ENCODE data around the gene RNF208. TPM values are rescaled to one million over a fixed set of nuclear protein-coding genes. Genes with fewer than 3 reads are reported as not detected.

The RNF208 gene
- total and polyA plus RNA-seq, 2 donors (not counting 3 experiments of a cell fraction or from before 2014, with no cell fraction given): 1.3 to 4.8 TPM

- Histone ChIP-seq H3K9me3 (replicated peaks; ENCODE audit: control insufficient read depth, insufficient read depth, low read length) (no peaks in the 10 kb centered on the region), H3K9me1 (replicated peaks; ENCODE audit: control insufficient read depth, extremely low read depth, insufficient read depth, low read length) (no peaks in the 10 kb centered on the region), H3K4me2 (ENCODE audit: insufficient read depth, low read length) (no peak overlapping the region), H4K20me1 (replicated peaks; ENCODE audit: control insufficient read depth, extremely low read depth, insufficient read depth, low read length) (no peaks in the 10 kb centered on the region), H3K4me1 (ENCODE audit: control insufficient read depth, extremely low read depth, insufficient read depth, low read length) (peaks cover 28% of the 10 kb centered on the region), H3K27me3 (ENCODE audit: control insufficient read depth in 2 of 2, insufficient read depth in 2 of 2, low read length in 2 of 2) (no peaks in the 10 kb centered on the region), H3K4me3 (replicated peaks in 1 of 3; ENCODE audit: insufficient read depth in 1 of 3, low read depth in 1 of 3, low read length in 3 of 3) (no peak overlapping the region), H3K79me2 (ENCODE audit: control insufficient read depth, insufficient read depth, low read length) (no peaks in the 10 kb centered on the region), H3K9ac (replicated peaks; ENCODE audit: extremely low read depth, insufficient read depth, low read length) (no peak overlapping the region), H3K27ac (ENCODE audit: insufficient read depth, low read depth, low read length) (no peak overlapping the region), H3K36me3 (ENCODE audit: control insufficient read depth in 2 of 2, extremely low read depth in 1 of 2, insufficient read depth in 2 of 2, low read length in 2 of 2) (peaks cover 0 to 26% of the 10 kb centered on the region in 2 experiments), H2AFZ (ENCODE audit: low read depth, low read length) (no peak overlapping the region)
- FAIRE-seq: no peak
- BruUV-seq (replicated peaks): no TSS peak
- no peak for DNase-seq (ENCODE audit: low read depth, low spot score)
- TF ChIP-seq FOS (IDR thresholded peaks at IDR 0.05; ENCODE audit: borderline replicate concordance, insufficient read depth, low read length): no peak
- TF ChIP-seq GATA2 (IDR thresholded peaks at IDR 0.05; ENCODE audit: insufficient read depth, insufficient read length, low read depth, low read length): no peak
- no peak for TF ChIP-seq MYC (IDR thresholded peaks at IDR 0.05; ENCODE audit: low read depth, low read length)
- no peak for TF ChIP-seq JUN (IDR thresholded peaks at IDR 0.05; ENCODE audit: borderline replicate concordance, insufficient read depth, insufficient read length, low read depth)
- no peak for TF ChIP-seq POLR2AphosphoS5 (IDR thresholded peaks at IDR 0.05; ENCODE audit: insufficient read depth, low read depth, low read length)
- ChIA-PET POLR2A (no interaction called here), CTCF (no interaction called here)
- dilution Hi-C loops (cut with MboI; ENCODE audit: extremely low pct_ligation_motif_present, low sequenced_read_pairs) (no loop called here), intact Hi-C loops (cut with micrococcal nuclease) (no loop called here)
Observed at GRCh38 chr9:137271696-137272076, 49.6 kb upstream of the RNF208 start.

- FAIRE-seq (no peak), DNase-seq (ENCODE audit: low read depth, low spot score) (no peak)
- no peaks in the 10 kb centered on the region for H4K20me1 ChIP-seq (replicated peaks; ENCODE audit: control insufficient read depth, extremely low read depth, insufficient read depth, low read length)
- CTCF ChIA-PET: no interaction called here
- H3K79me2 ChIP-seq (ENCODE audit: control insufficient read depth, insufficient read depth, low read length): no peaks in the 10 kb centered on the region
- POLR2A ChIA-PET: no interaction called here
- H3K4me1 ChIP-seq (ENCODE audit: control insufficient read depth, extremely low read depth, insufficient read depth, low read length): peaks cover 23% of the 10 kb centered on the region
- no TSS peak for BruUV-seq (replicated peaks)
- peaks cover 0 to 28% of the 10 kb centered on the region in 2 experiments for H3K36me3 ChIP-seq (ENCODE audit: control insufficient read depth in 2 of 2, extremely low read depth in 1 of 2, insufficient read depth in 2 of 2, low read length in 2 of 2)
- H3K9ac ChIP-seq (replicated peaks; ENCODE audit: extremely low read depth, insufficient read depth, low read length): no peak overlapping the region
- H3K4me3 ChIP-seq (replicated peaks in 1 of 3; ENCODE audit: insufficient read depth in 1 of 3, low read depth in 1 of 3, low read length in 3 of 3): no peak overlapping the region
- no peaks in the 10 kb centered on the region for H3K9me3 ChIP-seq (replicated peaks; ENCODE audit: control insufficient read depth, insufficient read depth, low read length)
- no peak overlapping the region for H3K4me2 ChIP-seq (ENCODE audit: insufficient read depth, low read length)
- no peaks in the 10 kb centered on the region for H3K27me3 ChIP-seq (ENCODE audit: control insufficient read depth in 2 of 2, insufficient read depth in 2 of 2, low read length in 2 of 2)
- dilution Hi-C loops (cut with MboI; ENCODE audit: extremely low pct_ligation_motif_present, low sequenced_read_pairs) (no loop called here), intact Hi-C loops (cut with micrococcal nuclease) (no loop called here)
- no peak overlapping the region for H3K27ac ChIP-seq (ENCODE audit: insufficient read depth, low read depth, low read length)
- no peak overlapping the region for H2AFZ ChIP-seq (ENCODE audit: low read depth, low read length)
- H3K9me1 ChIP-seq (replicated peaks; ENCODE audit: control insufficient read depth, extremely low read depth, insufficient read depth, low read length): no peaks in the 10 kb centered on the region
- TF ChIP-seq POLR2AphosphoS5 (IDR thresholded peaks at IDR 0.05; ENCODE audit: insufficient read depth, low read depth, low read length): no peak
- no peak for TF ChIP-seq CTCF (IDR thresholded peaks at IDR 0.05; ENCODE audit: extremely low read depth in 1 of 2, insufficient read depth in 1 of 2, low read depth in 1 of 2, low read length in 2 of 2)
- no peak for TF ChIP-seq EZH2 (IDR thresholded peaks at IDR 0.05; ENCODE audit: borderline replicate concordance, low read depth, low read length, severe bottlenecking)
- TF ChIP-seq MYC (IDR thresholded peaks at IDR 0.05; ENCODE audit: low read depth, low read length): no peak
- no peak for TF ChIP-seq MAX (IDR thresholded peaks at IDR 0.05; ENCODE audit: insufficient read depth, insufficient read length)
- no peak for TF ChIP-seq POLR2A (IDR thresholded peaks at IDR 0.05; ENCODE audit: low read depth, low read length)
- no peak for TF ChIP-seq JUN (IDR thresholded peaks at IDR 0.05; ENCODE audit: borderline replicate concordance, insufficient read depth, insufficient read length, low read depth)
- no peak for TF ChIP-seq GATA2 (IDR thresholded peaks at IDR 0.05; ENCODE audit: insufficient read depth, insufficient read length, low read depth, low read length)
- no peak for TF ChIP-seq FOS (IDR thresholded peaks at IDR 0.05; ENCODE audit: borderline replicate concordance, insufficient read depth, low read length)
Observed at GRCh38 chr9:137270929-137271695, 49.1 kb upstream of the RNF208 start.

All from endothelial cell of umbilical vein (primary cell).